Suprapubic skin (tissue), 4 donors: ENCODE data around the gene KDM4B. TPM values are rescaled to one million over a fixed set of nuclear protein-coding genes. Genes with fewer than 3 reads are reported as not detected.

Experiments
- DNase-seq, 2 donors: peaks; one replicate each; pipeline ENCODE4 v3.0.0-alpha.2; 2019; ENCODE audit warnings: low spot score in 2 of 2
- H3K27ac ChIP-seq: fragments of 200-600 bp; sonication (generic); one replicate; pipeline ENCODE4 v1.5.1; 2019
- H3K27me3 ChIP-seq: fragments of 200-600 bp; sonication (generic); one replicate; pipeline ENCODE4 v1.5.1; 2019
- H3K36me3 ChIP-seq: fragments of 200-600 bp; sonication (generic); one replicate; pipeline ENCODE4 v1.5.1; 2019
- H3K4me1 ChIP-seq: fragments of 200-600 bp; sonication (generic); one replicate; pipeline ENCODE4 v1.5.1; 2019
- H3K4me3 ChIP-seq: fragments of 200-600 bp; sonication (generic); one replicate; pipeline ENCODE4 v1.5.1; 2019; ENCODE audit warnings: mild to moderate bottlenecking
- H3K9me3 ChIP-seq: fragments of 200-600 bp; sonication (generic); one replicate; pipeline ENCODE4 v1.5.1; 2019
- CTCF ChIP-seq, 2 donors: fragments of 200-600 bp in 1 of 2; fragments of 450-650 bp in 1 of 2; sonication (generic) in 1 of 2; IDR thresholded peaks; one replicate each; pipeline ENCODE4 v1.5.1; 2016 to 2019; ENCODE audit warnings: antibody characterized with exemption in 2 of 2, mild to moderate bottlenecking in 1 of 2, moderate library complexity in 1 of 2
- EP300 ChIP-seq: sonication (generic); formaldehyde crosslinking; IDR thresholded peaks from one replicate; pipeline ENCODE4 v1.6.1; 2017; ENCODE audit warnings: antibody characterized with exemption
- POLR2A ChIP-seq, 2 donors: fragments of 450-650 bp; IDR thresholded peaks; one replicate each; pipeline ENCODE4 v1.6.1; 2017; ENCODE audit warnings: antibody characterized with exemption in 2 of 2, mild to moderate bottlenecking in 2 of 2, moderate library complexity in 2 of 2
- POLR2AphosphoS5 ChIP-seq, 3 donors: sonication (generic); formaldehyde crosslinking; IDR thresholded peaks; one replicate each; pipeline ENCODE4 v1.6.1; 2017; ENCODE audit warnings: antibody characterized with exemption in 3 of 3
- WGBS: methylation state at CpG from one replicate; pipeline ENCODE4 v1.1.5; 2018; 5-methylcytosine and 5-hydroxymethylcytosine counted together
- total RNA-seq, 4 donors: library from RNA; depleted of rRNA; stranded (reverse); fragments of >200 nt; gene quantifications; one replicate each; pipeline ENCODE4 v1.1.0, GENCODE V29; 2016

Gene KDM4B
- total RNA-seq, 4 donors from 2014 or later, result 34.2 to 82.7 (median 48.7) TPM

DNA sequence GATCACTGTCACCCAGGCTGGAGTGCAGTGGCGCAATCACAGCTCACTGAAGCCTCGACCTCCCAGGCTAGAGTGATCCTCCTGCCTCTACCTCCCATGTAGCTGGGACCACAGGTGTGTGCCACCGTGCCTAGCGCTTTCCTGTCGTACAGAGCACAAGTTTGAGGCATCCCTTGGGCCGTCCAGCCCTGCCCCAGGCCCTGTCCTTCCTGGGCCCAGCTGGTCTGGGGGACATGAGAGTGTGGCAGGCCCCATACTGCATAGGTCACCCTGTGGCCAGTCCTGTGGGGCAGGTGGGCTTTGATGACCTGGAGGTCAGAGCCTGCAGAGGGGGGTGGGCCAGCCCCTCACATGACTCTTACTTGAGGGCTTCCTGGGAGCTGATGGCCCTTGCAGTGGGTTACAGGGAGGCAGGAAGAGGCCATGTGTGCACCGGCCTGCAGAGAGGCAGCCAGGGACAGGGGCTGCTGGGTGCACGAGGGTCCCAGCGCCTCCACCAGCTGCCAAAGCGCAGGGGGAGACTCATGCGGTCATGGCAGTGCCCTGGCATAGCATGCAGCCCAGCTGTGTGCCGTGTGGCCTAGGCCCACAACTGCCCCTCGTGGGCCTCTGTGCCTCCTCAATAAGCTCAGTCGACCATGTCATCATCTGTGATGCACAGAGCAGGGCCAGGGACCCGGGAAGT lies 61.4 kb downstream of the KDM4B start:
- Histone ChIP-seq H3K4me3 (no peak overlapping the region), H3K9me3 (no peaks in the 10 kb centered on the region), H3K36me3 (peaks cover 17% of the 10 kb centered on the region), H3K27ac (no peak overlapping the region), H3K4me1 (peaks cover 48% of the 10 kb centered on the region), H3K27me3 (no peaks in the 10 kb centered on the region)
- no peak for TF ChIP-seq EP300
- no peak for TF ChIP-seq CTCF (IDR thresholded peaks at IDR 0.05)
- TF ChIP-seq POLR2AphosphoS5 (IDR thresholded peaks at IDR 0.05), result no peak
- TF ChIP-seq POLR2A (IDR thresholded peaks at IDR 0.05), result no peak
- WGBS, result 80% methylated on average over 1 of the region's 15 CpGs
- no peak for DNase-seq

GRCh38 chr19:5030822-5031221 lies 61.9 kb downstream of the KDM4B start:
- H3K4me3 ChIP-seq, result no peak overlapping the region
- no peak overlapping the region for H3K27ac ChIP-seq
- peaks cover 54% of the 10 kb centered on the region for H3K4me1 ChIP-seq
- H3K9me3 ChIP-seq, result no peaks in the 10 kb centered on the region
- 100% methylated on average over 3 of the region's 13 CpGs for WGBS
- TF ChIP-seq POLR2AphosphoS5 (IDR thresholded peaks at IDR 0.05), result no peak
- no peak for TF ChIP-seq CTCF (IDR thresholded peaks at IDR 0.05)
- no peak for TF ChIP-seq POLR2A (IDR thresholded peaks at IDR 0.05)
- no peak for TF ChIP-seq EP300
- H3K36me3 ChIP-seq, result peaks cover 17% of the 10 kb centered on the region
- no peaks in the 10 kb centered on the region for H3K27me3 ChIP-seq
- DNase-seq, result no peak

- 40% methylated on average over 13 of the region's 29 CpGs for WGBS
- Histone ChIP-seq H3K27ac (no peak overlapping the region), H3K4me1 (peaks cover 55% of the 10 kb centered on the region), H3K36me3 (peaks cover 17% of the 10 kb centered on the region), H3K27me3 (no peaks in the 10 kb centered on the region), H3K9me3 (no peaks in the 10 kb centered on the region), H3K4me3 (no peak overlapping the region)
- DNase-seq, result peak; percentile 91
- TF ChIP-seq EP300 (no peak), CTCF (IDR thresholded peaks at IDR 0.05) (peak; percentile 87 to 94)
Measured at GRCh38 chr19:5031231-5032100, 62.6 kb downstream of the KDM4B start.

GRCh38 chr19:5032101-5032967 lies 63.4 kb downstream of the KDM4B start:
- H3K4me1 ChIP-seq, result peaks cover 56% of the 10 kb centered on the region
- WGBS, result 92% methylated on average over 39 of the region's 52 CpGs
- H3K27me3 ChIP-seq, result no peaks in the 10 kb centered on the region
- H3K36me3 ChIP-seq, result peaks cover 17% of the 10 kb centered on the region
- no peak for DNase-seq
- TF ChIP-seq POLR2AphosphoS5 (IDR thresholded peaks at IDR 0.05) (no peak), POLR2A (IDR thresholded peaks at IDR 0.05) (no peak), CTCF (IDR thresholded peaks at IDR 0.05) (no peak), EP300 (no peak)
- H3K9me3 ChIP-seq, result no peaks in the 10 kb centered on the region
- no peak overlapping the region for H3K27ac ChIP-seq
- H3K4me3 ChIP-seq, result no peak overlapping the region
